GM23248 (cell line): ENCODE results near the gene ANGPTL4.

Experiments used
- EZH2 ChIP-seq: fragments of 200-600 bp; sonication (generic); IDR thresholded peaks from 2 replicates; pipeline ENCODE4 v1.6.1; 2018; ENCODE audit warnings: antibody characterized with exemption, mild to moderate bottlenecking; ENCODE audit not compliant: insufficient read depth, poor library complexity, severe bottlenecking
- EZH2phosphoT487 ChIP-seq: fragments of 200-600 bp; sonication (generic); IDR thresholded peaks from 2 replicates; pipeline ENCODE4 v1.6.1; 2018; ENCODE audit warnings: antibody characterized with exemption, moderate library complexity, mild to moderate bottlenecking, low read depth; ENCODE audit not compliant: insufficient read depth

GRCh38 chr19:8399681-8400188 is 35.8 kb downstream of the ANGPTL4 start:
- TF ChIP-seq EZH2phosphoT487 (no peak), EZH2 (no peak)
